Gastroesophageal sphincter (tissue), 3 donors: ENCODE results near the gene ALDH1A3.

Experiments
- CTCF ChIP-seq, 4 experiments: fragments of 200-600 bp in 2 of 4; fragments of 450-650 bp in 2 of 4; sonication (generic) in 1 of 4; IDR thresholded peaks; one replicate each; pipeline ENCODE4 v1.5.1; 2017 to 2019; ENCODE audit warnings: antibody characterized with exemption in 4 of 4, mild to moderate bottlenecking in 2 of 4, moderate library complexity in 2 of 4
- EP300 ChIP-seq: sonication (generic); formaldehyde crosslinking; IDR thresholded peaks from one replicate; pipeline ENCODE4 v1.6.1; 2017; ENCODE audit warnings: antibody characterized with exemption, mild to moderate bottlenecking

- no peak for TF ChIP-seq CTCF (IDR thresholded peaks at IDR 0.05)
- TF ChIP-seq EP300: no peak
These were observed 23.5 kb downstream of the ALDH1A3 start for GRCh38 chr15:100903168-100903554.
